CMK (cell line): ENCODE results near the gene SLCO2A1.

Source experiments
- DNase-seq: peaks from one replicate; pipeline ENCODE4 v3.0.0-alpha.2; 2010; ENCODE audit warnings: low read depth

The SLCO2A1 gene

DNA sequence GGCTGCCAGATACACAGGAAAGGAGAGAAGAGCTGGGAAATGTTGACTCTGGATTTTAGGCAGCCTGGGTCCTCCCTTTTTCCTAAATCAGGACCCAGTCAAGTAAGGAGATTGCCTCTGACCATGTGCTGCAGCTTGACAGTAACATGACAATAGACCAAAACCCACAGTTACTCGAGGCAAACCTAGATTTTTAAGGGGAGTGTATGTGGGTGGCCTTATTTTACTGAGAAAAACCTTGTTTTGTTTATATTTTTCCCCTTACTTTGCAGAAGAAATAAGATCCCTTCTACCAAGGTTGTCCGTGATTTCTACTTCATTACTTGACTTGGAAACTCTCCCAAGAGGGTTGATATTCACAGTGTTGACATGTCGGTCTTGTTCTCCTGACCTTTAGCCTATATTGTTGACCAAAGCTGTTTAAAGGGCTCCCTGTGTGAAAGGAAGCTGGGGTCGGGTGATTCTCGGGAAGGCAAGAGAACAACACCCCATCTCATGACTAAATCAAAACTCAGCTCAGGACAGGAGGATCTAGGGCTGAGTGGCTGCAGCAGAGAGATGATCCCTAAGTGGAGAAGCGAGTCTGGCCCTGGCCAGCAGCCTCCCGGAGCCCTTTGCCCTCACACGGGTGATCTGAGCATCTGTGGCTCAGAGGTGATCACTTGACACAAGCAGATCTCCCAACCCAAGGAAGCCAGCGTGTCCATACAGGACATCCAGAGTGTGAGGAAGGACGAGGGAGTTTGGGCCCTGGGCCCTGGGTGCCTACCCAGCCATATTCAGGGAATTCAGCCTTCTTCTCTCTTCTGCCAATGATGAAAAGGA lies 31.0 kb upstream of the SLCO2A1 start:
- no peak for DNase-seq

- no peak for DNase-seq
Observed at GRCh38 chr3:134059671-134060560, 30.2 kb upstream of the SLCO2A1 start.

DNA sequence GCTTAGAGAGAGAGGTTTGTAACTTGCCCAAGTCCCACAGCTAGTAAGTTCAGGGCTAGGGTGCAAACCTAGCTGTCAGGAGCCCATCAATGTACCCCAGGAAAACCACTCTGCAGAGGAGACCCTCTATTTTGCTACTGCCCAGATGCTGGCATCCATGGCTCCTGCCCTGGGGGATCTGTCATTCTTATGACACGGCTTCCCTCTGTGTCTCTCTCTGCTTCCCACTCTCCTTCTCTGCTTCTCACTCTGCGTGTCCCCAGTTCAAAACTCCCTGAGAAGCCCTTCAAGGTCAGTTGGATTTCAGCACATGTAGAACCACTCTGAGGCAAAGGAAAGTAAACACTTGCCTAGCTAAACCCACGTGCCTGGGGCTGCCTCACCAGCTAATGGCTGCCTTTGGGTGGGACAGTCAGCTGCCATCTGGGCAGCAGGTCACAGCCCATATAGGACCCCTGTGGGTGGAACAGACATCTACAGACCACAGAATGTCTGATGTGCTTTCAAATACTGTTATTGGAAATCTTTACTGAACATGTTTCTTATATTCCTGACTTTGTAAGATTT lies 29.4 kb upstream of the SLCO2A1 start:
- no peak for DNase-seq

- no peak for DNase-seq
Observed at GRCh38 chr3:134057654-134058110, 28.0 kb upstream of the SLCO2A1 start.

DNA sequence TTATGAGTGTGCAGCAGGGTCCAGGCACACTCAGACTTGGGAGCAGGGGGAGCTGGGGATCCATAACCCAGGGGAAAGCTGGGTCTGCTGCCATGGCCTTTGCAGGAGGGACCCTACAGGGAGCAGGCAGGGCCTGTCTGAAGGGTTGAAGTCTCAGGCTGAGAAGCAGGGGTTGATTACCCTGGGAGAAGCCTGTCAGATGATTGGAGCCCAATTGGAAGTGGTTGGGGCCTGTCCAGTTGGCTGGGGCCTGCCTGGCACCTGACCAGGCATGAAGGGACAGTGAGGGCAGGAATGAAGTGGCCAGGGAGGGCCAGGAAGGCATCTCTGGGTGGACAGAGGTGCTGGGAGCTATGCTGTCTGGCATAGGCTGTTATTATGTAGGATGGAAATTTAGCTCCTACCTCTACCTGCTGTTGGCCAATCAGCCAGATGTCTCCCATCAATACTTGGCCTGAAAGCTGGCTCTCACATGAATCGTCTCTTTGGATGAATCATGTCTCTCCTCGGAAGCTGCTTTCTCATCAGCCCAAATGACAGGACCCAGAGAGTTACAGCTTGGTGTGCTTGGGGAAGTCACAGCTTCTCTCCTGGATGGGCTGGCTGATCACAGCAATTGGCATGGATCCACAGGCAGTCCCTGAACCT lies 27.4 kb upstream of the SLCO2A1 start:
- no peak for DNase-seq

DNA sequence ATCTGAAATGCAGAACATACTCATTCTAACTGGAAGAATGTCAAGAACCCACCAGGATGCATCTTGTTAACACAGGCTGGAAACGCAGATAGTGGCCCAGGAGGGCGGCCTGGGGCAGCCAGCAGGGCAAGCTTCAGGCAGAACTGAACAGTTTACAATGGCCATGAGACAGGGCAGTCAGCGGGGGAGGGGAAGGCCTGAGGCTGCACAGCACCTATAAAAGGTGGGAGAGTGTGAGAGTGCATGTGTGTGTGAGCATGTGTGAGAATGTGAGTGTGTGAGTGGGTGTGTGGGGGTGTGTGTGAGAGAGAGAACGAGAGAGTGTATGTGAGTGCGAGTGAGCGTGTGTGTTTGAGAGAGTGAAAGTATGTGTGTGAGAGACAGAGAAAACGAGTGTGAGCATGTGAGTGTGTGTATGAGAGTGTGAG lies 26.8 kb upstream of the SLCO2A1 start:
- DNase-seq = no peak

DNA sequence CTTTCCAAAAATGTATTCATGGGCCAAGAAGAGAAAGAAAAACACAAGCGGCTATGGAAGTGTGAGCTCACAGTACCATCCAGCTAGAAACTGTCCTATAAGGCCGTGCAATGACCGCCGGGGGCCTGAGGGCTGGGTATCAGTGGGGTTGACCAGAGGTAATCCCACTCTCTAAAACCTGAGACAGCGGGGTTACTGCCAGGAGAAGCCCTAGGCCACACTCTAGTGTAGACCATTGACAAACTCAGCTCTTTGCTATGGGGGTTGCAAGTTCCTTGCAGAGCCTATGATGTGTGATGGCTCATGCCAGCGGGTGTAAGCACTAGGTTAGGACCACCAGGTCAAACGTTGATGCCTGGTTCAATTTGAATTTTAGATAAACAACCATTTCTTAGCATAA lies 25.9 kb upstream of the SLCO2A1 start:
- no peak for DNase-seq

GRCh38 chr3:134054881-134055280 lies 25.2 kb upstream of the SLCO2A1 start:
- no peak for DNase-seq

- no peak for DNase-seq
Observed at GRCh38 chr3:134054231-134054630, 24.5 kb upstream of the SLCO2A1 start.

DNA sequence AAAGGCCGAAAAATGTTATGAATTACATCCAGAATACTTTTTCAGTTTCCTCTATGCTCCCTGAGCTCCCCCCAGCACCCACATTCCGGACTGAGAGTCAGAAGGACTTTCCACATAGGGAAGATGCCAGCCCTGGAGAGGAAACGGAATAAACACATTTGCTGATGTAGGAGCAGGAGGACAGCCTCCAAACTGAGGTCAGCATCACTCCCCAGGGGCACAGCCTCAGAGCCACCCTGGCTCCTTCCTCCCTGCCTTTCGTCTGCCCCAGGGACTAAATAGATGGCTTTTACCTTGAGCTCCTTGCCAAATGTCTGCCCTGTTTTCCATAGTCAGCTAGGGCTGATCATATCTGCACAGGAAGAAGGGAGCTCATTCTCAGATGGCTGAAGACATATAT lies 22.6 kb upstream of the SLCO2A1 start:
- no peak for DNase-seq

GRCh38 chr3:134049676-134050075 lies 20.0 kb upstream of the SLCO2A1 start:
- no peak for DNase-seq

DNA sequence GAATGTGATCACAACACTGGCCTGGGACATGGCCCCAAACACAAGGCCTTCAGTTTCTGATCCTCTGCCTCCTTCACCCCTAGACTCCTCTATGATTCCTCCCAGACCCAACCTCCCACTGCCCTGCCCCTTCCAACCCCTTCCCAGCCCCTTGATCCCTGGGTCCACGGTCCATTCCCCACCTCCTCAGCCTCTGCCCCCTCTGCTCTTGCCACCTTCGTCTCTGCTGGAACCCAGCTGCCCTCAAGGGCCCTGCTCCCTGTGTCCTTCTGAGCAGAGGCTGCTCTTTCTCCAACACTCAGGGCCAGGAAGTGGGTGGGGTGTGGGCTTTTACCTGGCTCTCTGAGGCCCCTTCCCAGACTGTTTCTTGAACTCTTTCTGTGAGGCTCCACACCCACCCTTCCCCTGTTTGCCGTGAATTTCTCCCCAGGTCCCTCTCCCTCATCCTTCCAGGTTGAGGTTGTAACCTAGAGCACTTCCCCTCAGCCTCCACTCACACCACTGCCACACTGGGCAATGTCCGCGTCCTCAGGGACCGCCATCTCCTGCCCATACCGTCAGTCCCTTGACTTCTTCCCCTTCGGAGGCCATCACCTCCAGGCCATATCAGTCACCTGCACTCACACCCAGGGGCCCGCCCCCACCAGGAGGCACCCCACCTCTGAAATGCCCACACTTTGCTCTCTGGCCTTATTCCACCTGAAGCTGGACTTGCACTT lies 18.7 kb upstream of the SLCO2A1 start:
- DNase-seq = no peak

- no peak for DNase-seq
Observed at GRCh38 chr3:134044459-134044858, 14.7 kb upstream of the SLCO2A1 start.

DNA sequence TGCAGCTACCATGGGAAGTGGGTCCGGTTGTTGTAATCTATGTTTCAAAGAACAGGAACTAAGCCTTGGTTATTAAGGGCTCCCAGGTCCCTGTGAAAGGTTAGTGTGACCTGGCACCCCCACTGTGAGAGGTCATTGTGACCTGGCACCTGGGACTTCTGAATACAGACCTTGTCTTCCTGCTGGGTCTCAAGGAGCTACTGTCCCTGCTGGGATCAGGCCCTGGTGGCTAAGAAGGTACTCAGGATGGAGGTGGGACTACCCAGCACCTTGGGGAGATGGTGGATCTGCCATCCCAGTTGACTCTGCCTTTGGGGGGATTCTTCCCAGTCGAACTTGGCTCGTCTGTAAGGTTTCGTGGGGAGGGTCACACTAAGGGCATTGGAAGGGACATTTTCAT lies 10.3 kb upstream of the SLCO2A1 start:
- no peak for DNase-seq

GRCh38 chr3:134039161-134039862 lies 9.6 kb upstream of the SLCO2A1 start:
- no peak for DNase-seq

DNA sequence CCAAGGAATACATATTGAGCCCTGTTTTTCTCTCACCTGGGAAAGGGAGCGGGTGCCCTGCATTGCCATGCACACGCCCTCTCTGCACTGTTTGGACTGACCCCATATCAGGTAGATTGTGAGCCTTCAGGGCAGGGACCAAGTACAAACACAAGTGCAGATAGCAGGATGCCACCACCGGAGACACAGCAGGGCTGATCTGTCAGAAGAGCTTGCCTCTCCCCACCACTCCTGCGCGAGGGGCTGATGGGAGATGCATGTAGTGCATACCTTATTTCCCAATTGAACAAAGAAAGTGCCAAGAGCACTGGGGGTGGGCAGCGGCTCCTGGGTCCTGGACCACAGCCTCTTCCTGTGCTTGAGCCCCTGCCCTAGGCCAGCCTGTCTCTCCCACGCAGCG lies 9.0 kb upstream of the SLCO2A1 start:
- DNase-seq = no peak

GRCh38 chr3:134038071-134038491 lies 8.4 kb upstream of the SLCO2A1 start:
- DNase-seq = no peak

- DNase-seq = no peak
Observed at GRCh38 chr3:134037168-134037567, 7.4 kb upstream of the SLCO2A1 start.

- no peak for DNase-seq
Observed at GRCh38 chr3:134036291-134036690, 6.6 kb upstream of the SLCO2A1 start.

DNA sequence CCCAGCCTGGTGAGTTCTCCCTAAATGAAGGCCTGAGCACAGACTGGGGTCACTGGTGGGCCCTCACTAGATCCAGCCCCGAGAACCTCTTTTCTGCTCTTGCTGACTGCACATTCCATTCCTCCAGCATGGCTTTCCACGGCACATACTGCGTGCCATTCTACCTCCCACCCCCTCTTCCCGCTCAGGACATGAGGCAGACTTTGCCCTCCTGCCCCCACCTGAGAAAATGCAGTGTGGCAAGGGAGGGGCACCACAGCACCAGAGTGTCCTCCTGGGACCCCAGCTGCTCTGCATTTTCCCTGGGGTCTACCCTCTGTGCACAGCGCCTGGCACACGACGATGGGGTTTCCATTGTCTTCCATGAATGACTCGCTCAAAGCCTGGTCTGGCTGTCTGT lies 6.1 kb upstream of the SLCO2A1 start:
- no peak for DNase-seq
